Measurements from ENCODE around the gene AFG1L. TPM values are rescaled to one million over a fixed set of nuclear protein-coding genes. Genes with fewer than 3 reads are reported as not detected.

Gene AFG1L
- total RNA-seq, 1 experiment from 2014 or later: 7.9 TPM

- DNase-seq (ENCODE audit: low spot score) (no peak), ATAC-seq (no peak)
- H3K4me1 Mint-ChIP-seq: no peaks in the 10 kb centered on the region
- H3K9me3 Mint-ChIP-seq: peaks cover 5% of the 10 kb centered on the region
- no peaks in the 10 kb centered on the region for H3K27me3 Mint-ChIP-seq (ENCODE audit: low read depth)
- TF ChIP-seq ZNF317 (CRISPR knock-in tag; IDR thresholded peaks at IDR 0.05; ENCODE audit: borderline replicate concordance, low read depth) (no peak), E2F5 (CRISPR knock-in tag; IDR thresholded peaks at IDR 0.05) (no peak), FOXK1 (CRISPR knock-in tag; IDR thresholded peaks at IDR 0.05) (no peak), ZNF263 (CRISPR knock-in tag; IDR thresholded peaks at IDR 0.05; ENCODE audit: low read depth) (no peak), RORB (CRISPR knock-in tag; IDR thresholded peaks at IDR 0.05) (no peak)
- H3K36me3 Mint-ChIP-seq: no peaks in the 10 kb centered on the region
- H3K27ac Mint-ChIP-seq: no peak overlapping the region
- POLR2A ChIA-PET: no interaction called here
- H3K4me3 Mint-ChIP-seq: no peak overlapping the region
- CTCF ChIA-PET: interaction anchor here (1.2 to 1.9 kb wide), 2 partner anchors 145 to 176 kb away, joined by 3 to 4 read pairs; no protein-coding TSS in a partner anchor
These were observed 26.4 kb downstream of the AFG1L start for GRCh38 chr6:108321253-108321747.

- Mint-ChIP-seq H3K9me3 (no peaks in the 10 kb centered on the region), H3K4me3 (no peak overlapping the region), H3K36me3 (no peaks in the 10 kb centered on the region), H3K4me1 (no peaks in the 10 kb centered on the region), H3K27me3 (ENCODE audit: low read depth) (no peaks in the 10 kb centered on the region), H3K27ac (no peak overlapping the region; the same call in 1 of the 2 replicates)
- CTCF ChIA-PET: no interaction called here
- POLR2A ChIA-PET: no interaction called here
- no peak for DNase-seq (ENCODE audit: low spot score)
- no peak for ATAC-seq
- no peak for TF ChIP-seq GABPB1 (CRISPR knock-in tag; IDR thresholded peaks at IDR 0.05)
- TF ChIP-seq OVOL2 (CRISPR knock-in tag; IDR thresholded peaks at IDR 0.05; ENCODE audit: borderline replicate concordance): no peak
- no peak for TF ChIP-seq CDX4 (CRISPR knock-in tag; IDR thresholded peaks at IDR 0.05; ENCODE audit: borderline replicate concordance)
- no peak for TF ChIP-seq ZNF512 (CRISPR knock-in tag; IDR thresholded peaks at IDR 0.05; ENCODE audit: borderline replicate concordance)
- no peak for TF ChIP-seq E2F5 (CRISPR knock-in tag; IDR thresholded peaks at IDR 0.05)
- no peak for TF ChIP-seq ETV6 (CRISPR knock-in tag; IDR thresholded peaks at IDR 0.05)
- TF ChIP-seq NFYB (CRISPR knock-in tag; conservative IDR thresholded peaks at IDR 0.05; ENCODE audit: low read depth): no peak
- no peak for TF ChIP-seq TP53 (CRISPR knock-in tag; IDR thresholded peaks at IDR 0.05)
- TF ChIP-seq IRF1 (CRISPR knock-in tag; IDR thresholded peaks at IDR 0.05): no peak
- no peak for TF ChIP-seq ELF4 (CRISPR knock-in tag; IDR thresholded peaks at IDR 0.05; ENCODE audit: low read depth)
- TF ChIP-seq GTF2I (CRISPR knock-in tag; conservative IDR thresholded peaks at IDR 0.05): no peak
- no peak for TF ChIP-seq NR3C1 (CRISPR knock-in tag; conservative IDR thresholded peaks at IDR 0.05; ENCODE audit: low read depth)
- TF ChIP-seq NFATC4 (CRISPR knock-in tag; IDR thresholded peaks at IDR 0.05): no peak
- TF ChIP-seq AR (CRISPR knock-in tag; IDR thresholded peaks at IDR 0.05): no peak
- TF ChIP-seq NR2C2 (CRISPR knock-in tag; IDR thresholded peaks at IDR 0.05): no peak
- TF ChIP-seq NR1H2 (CRISPR knock-in tag; IDR thresholded peaks at IDR 0.05): no peak
- TF ChIP-seq ARID4B (CRISPR knock-in tag; IDR thresholded peaks at IDR 0.05; ENCODE audit: borderline replicate concordance): no peak
These were observed 27.9 kb downstream of the AFG1L start for GRCh38 chr6:108322728-108323127.
